Measurements from ENCODE around the gene PTPRR.

Gene PTPRR

GRCh38 chr12:70645494-70646317 lies 274.8 kb downstream of the PTPRR start:
- DNase-seq (ENCODE audit: low read depth in 3 of 3) = no peak

GRCh38 chr12:70644861-70645260 lies 275.7 kb downstream of the PTPRR start:
- DNase-seq (ENCODE audit: low read depth in 3 of 3) = no peak

- no peak for DNase-seq (ENCODE audit: low read depth in 3 of 3)
Observed at GRCh38 chr12:70643939-70644338, 276.6 kb downstream of the PTPRR start.

GRCh38 chr12:70641691-70642090 lies 278.8 kb downstream of the PTPRR start:
- DNase-seq (ENCODE audit: low read depth in 3 of 3) = no peak

- no peak for DNase-seq (ENCODE audit: low read depth in 3 of 3)
Observed at GRCh38 chr12:70640901-70641300, 279.6 kb downstream of the PTPRR start.

- no peak for DNase-seq (ENCODE audit: low read depth in 3 of 3)
Observed at GRCh38 chr12:70639535-70639934, 281.0 kb downstream of the PTPRR start.

- DNase-seq (ENCODE audit: low read depth in 3 of 3) = no peak
Observed at GRCh38 chr12:70638639-70639360, 281.7 kb downstream of the PTPRR start.

- DNase-seq (ENCODE audit: low read depth in 3 of 3) = no peak
Observed at GRCh38 chr12:70637303-70638085, 283.0 kb downstream of the PTPRR start, which contains the start of gene PTPRB. Gene PTPRB (minus strand): TSS chr12:70637429. CDS start chr12:70637395, 34 bp downstream.

- DNase-seq (ENCODE audit: low read depth in 3 of 3) = no peak
Observed at GRCh38 chr12:70635755-70636154, 284.8 kb downstream of the PTPRR start.

GRCh38 chr12:70628701-70629480 lies 291.6 kb downstream of the PTPRR start:
- no peak for DNase-seq (ENCODE audit: low read depth in 3 of 3)

- no peak for DNase-seq (ENCODE audit: low read depth in 3 of 3)
Observed at GRCh38 chr12:70627677-70628076, 292.9 kb downstream of the PTPRR start.

- no peak for DNase-seq (ENCODE audit: low read depth in 3 of 3)
Observed at GRCh38 chr12:70626180-70626579, 294.4 kb downstream of the PTPRR start.

GRCh38 chr12:70619471-70620152 lies 300.9 kb downstream of the PTPRR start:
- DNase-seq (ENCODE audit: low read depth in 3 of 3) = no peak

GRCh38 chr12:70618371-70618770 lies 302.2 kb downstream of the PTPRR start:
- DNase-seq (ENCODE audit: low read depth in 3 of 3) = no peak

- no peak for DNase-seq (ENCODE audit: low read depth in 3 of 3)
Observed at GRCh38 chr12:70617450-70617849, 303.1 kb downstream of the PTPRR start.

GRCh38 chr12:70615174-70615866 lies 305.2 kb downstream of the PTPRR start:
- DNase-seq (ENCODE audit: low read depth in 3 of 3) = no peak

- DNase-seq (ENCODE audit: low read depth in 3 of 3) = no peak
Observed at GRCh38 chr12:70609739-70610491, 310.6 kb downstream of the PTPRR start.

- no peak for DNase-seq (ENCODE audit: low read depth in 3 of 3)
Observed at GRCh38 chr12:70609203-70609602, 311.3 kb downstream of the PTPRR start.

GRCh38 chr12:70608184-70608583 lies 312.4 kb downstream of the PTPRR start:
- no peak for DNase-seq (ENCODE audit: low read depth in 3 of 3)
